GM19468 (cell line): ENCODE measurements around the gene ARPIN.
"Not testable (repeated sequence)": the region's sequence is repeated elsewhere in the genome, so short reads cannot be mapped to it uniquely, and the experiment has no call there.

Experiments used
- ATAC-seq: cut with Tn5 transposase; IDR thresholded peaks from one replicate; pipeline ENCODE4 v1.9.1; 2021; ENCODE audit warnings: mild to moderate bottlenecking, moderate library complexity, moderate number of reproducible peaks; ENCODE audit not compliant: unreplicated experiment; ENCODE audit errors: extremely low read depth

The ARPIN gene

DNA sequence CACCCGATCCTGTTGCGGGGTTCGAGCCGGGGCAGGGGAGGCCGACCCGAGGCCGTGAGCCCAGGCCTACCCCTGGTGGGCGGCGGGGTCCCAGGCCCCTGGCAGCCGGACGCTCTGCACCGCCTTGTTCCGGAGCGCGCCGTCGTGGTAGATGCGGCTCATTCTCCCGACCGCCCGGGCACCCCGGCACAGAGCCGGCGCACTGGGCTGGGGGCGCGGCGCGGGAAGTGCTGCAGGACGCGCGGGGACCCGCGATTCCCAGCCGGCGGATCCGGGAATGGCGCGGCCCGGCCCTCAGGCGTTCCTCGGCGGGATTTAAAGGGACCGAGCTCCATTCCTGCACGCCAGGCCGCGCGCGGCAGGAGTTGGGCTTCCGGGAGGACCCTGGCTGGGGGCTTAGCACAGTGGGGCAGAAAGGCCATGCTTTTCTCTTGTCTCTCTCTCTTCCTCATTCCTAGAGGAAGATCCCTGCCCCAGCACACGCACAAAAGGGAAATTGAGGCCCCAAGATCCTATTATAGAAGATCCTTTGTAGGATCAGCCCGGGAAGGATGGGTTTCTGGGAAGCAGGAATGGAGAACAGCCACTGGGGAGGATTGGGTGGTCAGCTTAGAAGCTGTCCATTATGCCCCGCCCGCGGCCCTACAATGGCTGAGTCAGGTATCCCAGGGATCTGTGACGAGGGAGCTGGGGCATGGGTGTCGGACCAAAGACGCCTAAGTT is at the start of gene ARPIN:
Gene ARPIN, minus strand, starts transcription at position 279 of the 723 bp plus-strand sequence. Its CDS starts 117 bp downstream, at position 162.
- no peak for ATAC-seq

- ATAC-seq: no peak
Measured at GRCh38 chr15:89958107-89958805, 45.5 kb upstream of the ARPIN start.

DNA sequence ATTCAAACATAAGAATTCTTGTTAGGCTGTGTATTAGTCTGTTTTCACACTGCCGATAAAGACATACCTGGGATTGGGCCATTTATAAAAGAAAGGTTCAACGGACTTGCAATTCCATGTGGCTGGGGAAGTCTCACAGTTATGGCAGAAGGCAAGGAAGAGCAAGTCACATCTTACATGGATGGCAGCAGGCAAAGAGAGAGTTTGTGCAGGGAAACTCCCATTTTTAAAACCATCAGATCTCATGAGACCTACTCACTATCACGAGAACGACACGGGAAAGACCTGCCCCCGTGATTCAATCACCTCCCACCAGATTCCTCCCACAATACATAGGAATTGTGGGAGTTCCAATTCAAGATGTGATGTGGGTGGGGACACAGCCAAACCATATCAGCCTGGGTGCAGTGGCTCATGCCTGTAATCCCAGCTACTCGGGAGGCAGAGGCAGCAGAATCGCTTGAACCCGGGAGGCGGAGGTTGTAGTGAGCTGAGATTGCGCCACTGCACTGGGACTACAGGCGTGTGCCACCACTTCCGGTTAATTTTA is 42.8 kb upstream of the ARPIN start:
- ATAC-seq: not testable (repeated sequence)

GRCh38 chr15:89954541-89954940 is 41.8 kb upstream of the ARPIN start:
- ATAC-seq: no peak

DNA sequence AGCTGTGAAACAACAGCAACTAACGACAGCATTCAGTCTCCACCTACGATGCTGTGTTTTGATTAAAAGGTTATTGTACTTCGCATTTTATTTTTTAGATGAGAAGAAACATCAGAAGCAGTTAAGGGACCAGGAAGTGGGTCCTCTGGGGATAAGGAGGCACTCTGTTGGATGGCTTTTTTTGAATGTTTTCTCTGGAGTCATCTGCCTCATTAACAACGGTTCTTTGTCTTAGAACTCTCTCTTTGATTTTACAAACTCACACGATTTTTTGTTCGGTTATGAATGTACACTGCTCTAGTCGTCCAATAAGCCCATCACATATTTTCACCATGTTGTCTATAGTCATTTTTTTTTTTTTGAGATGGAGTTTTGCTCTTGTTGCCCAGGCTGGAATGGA is 36.0 kb upstream of the ARPIN start:
- no peak for ATAC-seq

DNA sequence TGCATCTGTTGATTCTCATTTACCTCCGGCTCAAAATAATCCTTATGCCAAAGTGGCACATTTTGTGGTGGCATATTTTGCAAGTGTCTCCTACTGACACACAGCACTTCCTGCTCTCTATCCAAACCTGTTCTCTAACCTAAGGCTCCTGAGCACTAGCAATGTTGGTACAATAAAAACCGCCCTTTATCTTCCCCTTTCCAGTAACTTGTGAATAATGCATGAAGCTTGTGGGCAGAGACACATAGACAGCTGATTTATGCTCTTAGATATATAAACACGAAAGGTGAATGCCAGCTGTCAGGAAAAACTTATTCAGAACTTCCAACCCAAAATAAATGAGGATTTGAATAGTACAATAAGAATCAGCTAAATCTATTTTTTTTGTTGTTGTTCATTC is 34.6 kb upstream of the ARPIN start:
- ATAC-seq: no peak

DNA sequence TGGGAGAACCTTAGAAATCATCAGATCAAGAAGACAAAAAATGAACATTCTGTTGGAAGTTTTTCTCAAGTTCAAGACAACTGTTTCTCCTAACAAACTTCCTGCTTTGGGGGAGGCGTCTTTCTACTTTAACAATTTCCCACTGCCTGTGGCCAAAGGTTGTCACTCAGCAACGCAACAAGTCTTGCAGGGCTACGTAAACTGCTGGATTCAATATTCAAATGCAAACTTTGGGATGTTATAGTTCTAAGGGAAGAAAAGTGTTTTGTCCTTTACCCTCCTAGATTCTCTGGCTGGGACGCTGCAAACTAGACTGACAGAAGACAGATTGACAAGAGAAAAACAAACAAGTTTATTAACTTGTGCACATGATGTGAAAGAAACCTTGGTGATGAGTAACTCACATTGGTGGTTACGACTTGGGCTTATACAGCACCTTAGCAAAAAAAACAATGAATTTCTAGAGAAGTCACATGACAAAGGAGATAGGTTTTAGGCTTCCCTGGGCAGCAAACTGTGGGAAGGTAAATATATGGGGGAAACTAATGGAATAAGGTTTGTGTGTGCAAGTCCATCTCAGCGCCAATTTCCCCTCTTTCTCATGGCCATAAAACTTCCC is 34.0 kb upstream of the ARPIN start:
- no peak for ATAC-seq

- ATAC-seq: not testable (repeated sequence)
Measured at GRCh38 chr15:89943721-89944120, 31.0 kb upstream of the ARPIN start.

DNA sequence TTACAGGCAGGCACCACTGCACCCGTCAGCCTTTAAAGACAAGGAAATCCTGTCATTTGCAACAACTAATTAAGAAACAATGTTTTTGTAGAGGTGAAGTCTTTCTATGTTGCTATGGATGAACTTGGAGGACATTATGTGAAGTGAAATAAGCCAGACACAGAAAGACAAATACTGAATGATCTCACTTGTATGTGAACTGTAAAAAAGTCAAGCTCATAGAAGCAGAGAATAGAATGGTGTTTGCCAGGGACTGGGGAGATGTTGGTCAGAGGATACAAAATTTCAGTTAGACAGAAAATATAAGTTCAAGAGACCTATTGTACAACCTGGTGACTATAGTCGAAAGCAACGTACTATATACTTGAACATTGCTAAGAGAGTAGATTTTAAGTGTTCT is 27.2 kb upstream of the ARPIN start:
- ATAC-seq: no peak

DNA sequence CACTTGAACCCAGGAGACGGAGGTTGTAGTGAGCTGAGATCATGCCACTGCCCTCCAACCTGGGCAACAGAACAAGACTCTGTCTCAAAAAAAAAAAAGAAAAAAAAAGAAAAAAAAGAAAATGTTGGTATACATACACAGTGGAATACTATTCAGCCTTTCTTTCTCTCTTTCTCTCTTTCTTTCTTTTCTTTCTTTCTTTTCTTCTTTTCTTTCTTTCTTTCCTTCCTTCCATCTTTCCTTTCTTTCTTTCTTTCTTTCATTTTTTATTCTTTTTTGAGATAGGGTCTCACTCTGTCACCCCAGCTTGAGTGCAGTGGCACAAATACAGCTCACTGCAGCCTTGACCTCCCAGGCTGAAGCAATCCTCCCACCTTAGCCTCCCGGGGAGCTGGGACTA is 26.6 kb upstream of the ARPIN start:
- ATAC-seq: not testable (repeated sequence)

- no peak for ATAC-seq
Measured at GRCh38 chr15:89937365-89938350, 24.9 kb upstream of the ARPIN start.

DNA sequence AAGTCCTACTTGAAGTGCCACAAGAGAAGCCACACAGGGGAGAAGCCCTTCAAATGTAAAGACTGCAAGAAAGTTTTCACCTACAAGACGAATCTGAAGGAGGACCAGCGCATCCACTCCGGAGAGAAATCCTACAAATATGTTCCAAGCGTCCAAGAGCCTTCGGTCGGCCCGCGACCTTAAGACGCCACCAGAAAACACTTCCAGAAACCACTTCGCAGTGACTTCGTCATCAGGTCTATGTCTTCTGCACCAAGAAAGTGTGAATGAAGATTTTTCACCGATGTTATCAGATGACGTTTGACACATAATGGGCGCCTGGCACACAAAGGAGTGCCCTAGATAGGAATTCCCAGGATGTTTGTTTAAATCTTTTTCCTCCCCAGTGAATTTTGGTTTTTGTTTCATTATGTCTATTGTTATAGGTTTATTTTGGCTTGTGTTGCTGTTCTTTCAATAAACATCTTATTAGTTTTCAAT is 24.1 kb upstream of the ARPIN start:
- no peak for ATAC-seq

GRCh38 chr15:89936051-89936785 is 23.5 kb upstream of the ARPIN start:
- ATAC-seq: no peak

GRCh38 chr15:89932880-89933279 is 20.1 kb upstream of the ARPIN start:
- no peak for ATAC-seq

DNA sequence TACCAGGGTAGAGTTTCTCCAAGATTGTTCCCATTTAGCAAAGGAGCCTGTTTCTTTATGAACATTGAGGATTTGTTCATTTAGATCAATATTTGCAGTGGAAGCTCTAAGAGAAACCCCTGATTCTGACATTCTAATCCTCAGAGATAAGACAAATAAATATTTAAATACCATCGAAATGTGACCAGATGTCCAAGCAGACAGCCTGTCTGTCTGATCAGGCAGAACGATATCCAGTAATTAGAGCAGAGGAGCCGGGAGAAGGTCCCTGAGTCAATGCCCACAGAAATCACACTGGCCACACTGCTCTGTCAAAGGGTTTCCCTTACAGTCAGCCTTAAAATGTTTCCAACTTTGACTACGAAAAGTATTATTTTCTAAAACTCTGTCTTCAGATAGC is 15.7 kb upstream of the ARPIN start:
- no peak for ATAC-seq

DNA sequence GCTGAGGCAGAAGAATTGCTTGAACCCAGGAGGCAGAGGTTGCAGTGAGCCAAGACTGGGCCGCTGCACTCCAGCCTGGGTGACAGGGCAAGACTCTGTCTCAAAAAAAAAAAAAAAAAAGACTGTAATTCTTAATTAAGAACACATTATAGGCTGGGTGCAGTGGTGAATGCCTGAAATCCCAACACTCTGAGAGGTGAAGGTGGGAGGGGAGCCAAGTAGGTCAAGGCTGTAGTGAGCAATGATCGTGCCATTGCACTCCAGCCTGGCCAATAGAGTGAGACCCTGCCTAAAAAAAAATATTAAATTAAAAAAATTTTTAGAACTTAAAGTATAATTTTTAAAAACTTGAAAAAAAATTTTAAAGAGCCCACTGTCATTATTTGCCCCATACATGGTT is 13.4 kb upstream of the ARPIN start:
- ATAC-seq: no peak

DNA sequence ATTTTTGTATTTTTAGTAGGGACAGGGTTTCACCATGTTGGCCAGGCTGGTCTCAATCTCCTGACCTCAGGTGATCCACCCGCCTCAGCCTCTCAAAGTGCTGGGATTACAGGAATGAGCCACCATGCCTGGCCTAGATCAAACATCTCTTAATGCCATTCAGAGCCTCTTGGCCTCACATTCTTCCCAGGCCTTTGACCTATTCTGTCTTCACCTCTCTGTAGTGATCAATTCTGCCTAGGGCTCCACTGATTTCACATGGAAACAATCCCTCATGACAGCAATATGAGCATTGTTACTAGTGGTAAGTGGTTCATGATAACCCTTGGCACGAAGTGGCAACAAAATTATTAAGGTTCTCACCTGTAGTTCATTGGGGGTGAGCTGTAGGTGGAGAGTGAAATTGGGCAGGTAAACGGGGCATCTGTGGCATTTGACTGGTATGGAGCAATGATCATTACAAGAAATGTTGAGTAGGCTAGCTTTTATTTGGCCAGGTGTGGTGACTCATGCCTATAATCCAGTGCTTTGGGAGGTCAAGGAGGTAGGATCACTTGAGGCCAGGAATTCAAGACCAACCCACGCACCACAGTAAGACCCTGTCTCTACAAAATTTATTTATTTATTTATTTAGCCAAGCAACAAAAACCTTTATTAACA is 4.8 kb upstream of the ARPIN start:
- no peak for ATAC-seq

DNA sequence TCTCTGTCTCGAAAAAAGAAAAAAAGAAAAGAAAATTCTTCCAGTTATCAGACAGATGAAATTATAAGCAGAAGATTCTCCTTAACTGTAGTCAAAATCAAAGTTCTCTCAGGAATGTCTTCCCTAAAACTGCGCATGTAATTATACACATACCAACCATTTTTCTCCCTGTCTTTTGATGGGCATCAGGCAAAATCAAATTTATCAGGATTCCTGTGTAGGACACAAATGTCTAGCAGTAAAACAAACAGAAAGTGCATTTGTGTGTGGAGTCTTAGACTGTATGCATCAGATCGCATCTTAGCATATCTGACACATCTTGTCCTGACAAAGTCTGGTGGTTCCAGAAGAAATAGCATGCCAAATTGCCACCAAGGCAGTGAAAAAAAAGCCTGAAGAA is 3.9 kb upstream of the ARPIN start:
- no peak for ATAC-seq
